Left kidney (tissue), 8 donors: ENCODE measurements around the gene GPR183. TPM values are rescaled to one million over a fixed set of nuclear protein-coding genes. Genes with fewer than 3 reads are reported as not detected.

Source experiments
- DNase-seq: peaks from one replicate; pipeline ENCODE4 v3.0.0-alpha.2; 2013
- long read RNA-seq, 8 donors: transcript quantifications; one replicate each; lab custom pipeline, GENCODE V29; 2026
- polyA plus RNA-seq: library from polyadenylated mRNA; unstranded; fragments of 120-200 nt; gene quantifications from one replicate; pipeline ENCODE4 v1.2.1, GENCODE V29; 2013; ENCODE audit not compliant: insufficient read length

Gene GPR183
- 2.3 TPM for polyA plus RNA-seq
- long read RNA-seq, donor 1, result 0 reads
- long read RNA-seq, donor 2, partial matches to known transcripts, result 0 of 1 reads
- long read RNA-seq, donor 2, other reads (novel, unspliced or antisense), result 0 of 1 reads
- long read RNA-seq, donor 3, result 0 reads
- long read RNA-seq, donor 4, result 0 reads
- long read RNA-seq, donor 5, partial matches to known transcripts, result 0 of 1 reads
- long read RNA-seq, donor 5, other reads (novel, unspliced or antisense), result 0 of 1 reads
- long read RNA-seq, donor 6, partial matches to known transcripts, result 0 of 1 reads
- long read RNA-seq, donor 6, other reads (novel, unspliced or antisense), result 0 of 1 reads
- long read RNA-seq, donor 7, result 0 reads
- long read RNA-seq, donor 8, result 0 reads

GRCh38 chr13:99307247-99307646, at the start of gene GPR183:
Gene GPR183 (minus strand): TSS chr13:99307399. CDS start chr13:99296145, 11,254 bp downstream.
- DNase-seq, result peak; percentile 39

- peak; percentile 61 for DNase-seq
Measured at GRCh38 chr13:99356262-99357091, 49.3 kb upstream of the GPR183 start.

- DNase-seq, result no peak
Measured at GRCh38 chr13:99356012-99356261, 48.7 kb upstream of the GPR183 start.

GRCh38 chr13:99355267-99356011, 48.2 kb upstream of the GPR183 start:
- no peak for DNase-seq

GRCh38 chr13:99354371-99354951, 47.3 kb upstream of the GPR183 start:
- no peak for DNase-seq

- DNase-seq, result no peak
Measured at GRCh38 chr13:99353836-99354235, 46.6 kb upstream of the GPR183 start.

GRCh38 chr13:99353246-99353600, 46.0 kb upstream of the GPR183 start:
- no peak for DNase-seq

- no peak for DNase-seq
Measured at GRCh38 chr13:99352351-99353245, 45.4 kb upstream of the GPR183 start.

GRCh38 chr13:99351772-99352171, 44.6 kb upstream of the GPR183 start:
- no peak for DNase-seq

GRCh38 chr13:99350191-99350590, 43.0 kb upstream of the GPR183 start:
- no peak for DNase-seq

- DNase-seq, result no peak
Measured at GRCh38 chr13:99347911-99348451, 40.8 kb upstream of the GPR183 start.

GRCh38 chr13:99347335-99347878, 40.2 kb upstream of the GPR183 start:
- no peak for DNase-seq

- DNase-seq, result no peak
Measured at GRCh38 chr13:99346335-99347042, 39.3 kb upstream of the GPR183 start.

GRCh38 chr13:99345345-99345744, 38.1 kb upstream of the GPR183 start:
- no peak for DNase-seq

- no peak for DNase-seq
Measured at GRCh38 chr13:99344610-99345208, 37.5 kb upstream of the GPR183 start.

- DNase-seq, result no peak
Measured at GRCh38 chr13:99342723-99343315, 35.6 kb upstream of the GPR183 start.

- DNase-seq, result no peak
Measured at GRCh38 chr13:99341969-99342722, 34.9 kb upstream of the GPR183 start.

- no peak for DNase-seq
Measured at GRCh38 chr13:99340638-99341037, 33.4 kb upstream of the GPR183 start.
